Gastrocnemius medialis (tissue), 4 donors: ENCODE measurements around the gene FRMPD4. TPM values are rescaled to one million over a fixed set of nuclear protein-coding genes. Genes with fewer than 3 reads are reported as not detected.

Experiments used
- ATAC-seq, 2 donors: fragments of 150-250 bp; one replicate each; pipeline ENCODE4 v1.9.1; 2016
- DNase-seq, 2 donors: peaks; one replicate each; pipeline ENCODE4 v3.0.0-alpha.2; 2019
- H3K27ac ChIP-seq, 4 donors: fragments of 200-600 bp; sonication (generic); 1 replicate in 1 of 4; 2 replicates in 3 of 4; pipeline ENCODE4 v1.5.1; 2016 to 2018; ENCODE audit warnings: mild to moderate bottlenecking in 2 of 4, moderate library complexity in 1 of 4
- H3K27me3 ChIP-seq, 3 donors: fragments of 200-600 bp; sonication (generic) in 2 of 3; 1 replicate in 1 of 3; 2 replicates in 2 of 3; pipeline versions ENCODE4 v1.5.1 to v1.6.0; 2016 to 2019; ENCODE audit warnings: mild to moderate bottlenecking in 1 of 3, moderate library complexity in 1 of 3
- H3K36me3 ChIP-seq, 2 donors: fragments of 200-600 bp; sonication (generic) in 1 of 2; one replicate each; pipeline ENCODE4 v1.5.1; 2017 to 2018
- H3K4me1 ChIP-seq, 2 donors: fragments of 200-600 bp; sonication (generic) in 1 of 2; one replicate each; pipeline ENCODE4 v1.5.1; 2016 to 2017; ENCODE audit warnings: mild to moderate bottlenecking in 2 of 2
- H3K4me3 ChIP-seq, 4 donors: fragments of 200-600 bp; sonication (generic) in 3 of 4; 1 replicate in 1 of 4; 2 replicates in 3 of 4; pipeline ENCODE4 v1.5.1; 2016 to 2019; ENCODE audit warnings: mild to moderate bottlenecking in 2 of 4
- H3K9me3 ChIP-seq, 3 donors: fragments of 200-600 bp; sonication (generic) in 2 of 3; 1 replicate in 1 of 3; 2 replicates in 2 of 3; pipeline ENCODE4 v1.5.1; 2016 to 2019
- POLR2A ChIP-seq, 2 donors: fragments of 450-650 bp; IDR thresholded peaks; one replicate each; pipeline ENCODE4 v1.6.1; 2017; ENCODE audit warnings: antibody characterized with exemption in 2 of 2, mild to moderate bottlenecking in 2 of 2, moderate library complexity in 2 of 2
- in situ Hi-C, 4 donors: fragments of 200-750 bp; cut with MboI; loops; one replicate each; pipeline versions ENCODE4 v1.15.0 to v1.8.0; 2017; ENCODE audit warnings: low sequenced_read_pairs in 4 of 4
- intact Hi-C: fragments of 100-400 bp; cut with DNase I; formaldehyde crosslinking; loops from one replicate; pipeline ENCODE4 v1.15.1; 2023; ENCODE audit warnings: low total_unique reads
- total RNA-seq, 4 donors: library from RNA; depleted of rRNA; stranded (reverse); fragments of >200 nt; gene quantifications; one replicate each; pipeline versions ENCODE4 v1.1.0 to v1.2.3, GENCODE V29; 2016
- TF ChIP-seq, protein P1 (sequence below), 5 experiments: fragments of 450-650 bp in 3 of 5; fragments of 200-600 bp in 2 of 5; sonication (generic) in 2 of 5; IDR thresholded peaks in 4 of 5; conservative IDR thresholded peaks in 1 of 5; 1 replicate in 4 of 5; 2 replicates in 1 of 5; pipeline ENCODE4 v1.5.1; 2016 to 2019; ENCODE audit warnings: antibody characterized with exemption in 5 of 5, mild to moderate bottlenecking in 3 of 5, moderate library complexity in 3 of 5

Gene FRMPD4
- total RNA-seq, 4 donors from 2014 or later: 0.02 TPM; not detected in 3

DNA sequence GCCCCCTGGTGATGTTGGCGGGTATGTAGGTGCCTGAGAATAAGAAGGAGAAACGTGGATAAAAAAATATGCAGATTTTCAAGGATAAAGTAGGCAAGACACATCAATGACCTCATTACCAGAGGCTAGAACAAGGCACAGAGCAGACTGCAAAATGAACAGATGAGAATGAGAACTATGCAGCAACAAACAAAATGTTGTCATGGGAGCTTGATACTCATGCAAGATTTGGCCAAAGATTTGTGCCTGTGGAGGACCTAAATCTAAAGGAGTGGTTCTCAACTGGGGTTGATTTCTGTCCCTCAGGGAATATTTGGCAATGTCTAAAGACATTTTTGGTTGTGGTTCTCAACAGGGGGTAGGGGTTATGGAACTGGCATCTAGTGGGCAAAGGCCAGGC lies 177.3 kb downstream of the FRMPD4 start:
- intact Hi-C loops: no loop called here
- no peak for TF ChIP-seq POLR2A (IDR thresholded peaks at IDR 0.05)
- TF ChIP-seq, protein P1, sequence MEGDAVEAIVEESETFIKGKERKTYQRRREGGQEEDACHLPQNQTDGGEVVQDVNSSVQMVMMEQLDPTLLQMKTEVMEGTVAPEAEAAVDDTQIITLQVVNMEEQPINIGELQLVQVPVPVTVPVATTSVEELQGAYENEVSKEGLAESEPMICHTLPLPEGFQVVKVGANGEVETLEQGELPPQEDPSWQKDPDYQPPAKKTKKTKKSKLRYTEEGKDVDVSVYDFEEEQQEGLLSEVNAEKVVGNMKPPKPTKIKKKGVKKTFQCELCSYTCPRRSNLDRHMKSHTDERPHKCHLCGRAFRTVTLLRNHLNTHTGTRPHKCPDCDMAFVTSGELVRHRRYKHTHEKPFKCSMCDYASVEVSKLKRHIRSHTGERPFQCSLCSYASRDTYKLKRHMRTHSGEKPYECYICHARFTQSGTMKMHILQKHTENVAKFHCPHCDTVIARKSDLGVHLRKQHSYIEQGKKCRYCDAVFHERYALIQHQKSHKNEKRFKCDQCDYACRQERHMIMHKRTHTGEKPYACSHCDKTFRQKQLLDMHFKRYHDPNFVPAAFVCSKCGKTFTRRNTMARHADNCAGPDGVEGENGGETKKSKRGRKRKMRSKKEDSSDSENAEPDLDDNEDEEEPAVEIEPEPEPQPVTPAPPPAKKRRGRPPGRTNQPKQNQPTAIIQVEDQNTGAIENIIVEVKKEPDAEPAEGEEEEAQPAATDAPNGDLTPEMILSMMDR (IDR thresholded peaks at IDR 0.05 in 4 of 5, conservative IDR thresholded peaks at IDR 0.05 in 1 of 5): no peak
- Histone ChIP-seq H3K27me3 (no peaks in the 10 kb centered on the region), H3K9me3 (no peaks in the 10 kb centered on the region), H3K27ac (no peak overlapping the region), H3K4me1 (no peaks in the 10 kb centered on the region), H3K4me3 (no peak overlapping the region), H3K36me3 (no peaks in the 10 kb centered on the region)
- in situ Hi-C loops: no loop called here
- ATAC-seq (no peak), DNase-seq (no peak)

DNA sequence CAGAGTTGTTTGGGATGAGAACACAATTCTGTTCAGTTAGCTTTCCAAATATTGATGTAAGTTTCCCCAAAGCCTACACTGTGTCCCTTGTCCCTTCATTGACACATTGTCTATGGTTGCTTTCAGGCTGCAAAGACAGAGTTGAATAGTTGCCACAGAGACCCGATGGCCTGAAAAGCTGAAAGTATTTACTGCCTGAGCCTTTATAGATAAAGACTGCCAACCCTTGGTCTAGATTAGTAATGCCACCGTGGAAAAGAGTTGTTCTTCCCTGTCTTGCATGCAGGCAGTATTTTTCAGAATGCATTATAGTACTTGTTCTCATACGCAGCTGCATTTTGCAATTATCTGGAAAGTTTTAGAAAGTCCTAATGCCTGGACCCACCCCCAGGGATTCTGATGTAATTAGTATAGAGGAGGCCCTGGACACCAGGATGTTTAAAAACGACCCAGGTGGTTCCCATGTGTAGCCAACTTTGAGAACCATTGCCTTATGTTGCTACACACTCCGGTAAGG lies 180.8 kb downstream of the FRMPD4 start:
- Histone ChIP-seq H3K36me3 (no peaks in the 10 kb centered on the region), H3K4me3 (no peak overlapping the region), H3K4me1 (no peaks in the 10 kb centered on the region), H3K9me3 (no peaks in the 10 kb centered on the region), H3K27ac (no peak overlapping the region), H3K27me3 (no peaks in the 10 kb centered on the region)
- DNase-seq (no peak), ATAC-seq (no peak)
- TF ChIP-seq, protein P1 (IDR thresholded peaks at IDR 0.05 in 4 of 5, conservative IDR thresholded peaks at IDR 0.05 in 1 of 5): no peak
- no peak for TF ChIP-seq POLR2A (IDR thresholded peaks at IDR 0.05)
- in situ Hi-C loops: no loop called here
- intact Hi-C loops: no loop called here

GRCh38 chrX:12319992-12320391 lies 181.7 kb downstream of the FRMPD4 start:
- ATAC-seq (no peak), DNase-seq (no peak)
- no peak for TF ChIP-seq POLR2A (IDR thresholded peaks at IDR 0.05)
- TF ChIP-seq, protein P1 (IDR thresholded peaks at IDR 0.05 in 4 of 5, conservative IDR thresholded peaks at IDR 0.05 in 1 of 5): no peak

DNA sequence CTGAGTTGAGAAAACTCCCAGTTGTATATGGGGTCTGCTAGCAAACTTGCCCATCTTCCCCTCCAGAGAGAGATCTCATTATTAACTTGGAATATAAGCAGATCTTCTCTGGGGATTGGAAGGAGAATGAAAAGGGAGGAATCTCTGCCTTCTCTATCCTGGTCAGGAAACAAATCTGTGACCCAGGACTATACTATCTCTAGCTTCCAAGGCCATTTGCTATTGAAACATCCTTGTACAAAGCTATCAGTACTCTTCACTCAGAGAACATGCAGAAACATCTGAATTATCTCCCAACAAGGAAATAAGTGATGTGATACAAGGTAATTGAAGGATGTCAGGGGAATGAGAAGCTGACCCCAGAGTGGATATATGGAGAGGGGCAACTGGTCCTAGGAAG lies 183.8 kb downstream of the FRMPD4 start:
- Histone ChIP-seq H3K27ac (no peak overlapping the region), H3K36me3 (no peaks in the 10 kb centered on the region), H3K27me3 (no peaks in the 10 kb centered on the region), H3K4me3 (no peak overlapping the region), H3K4me1 (no peaks in the 10 kb centered on the region), H3K9me3 (no peaks in the 10 kb centered on the region)
- intact Hi-C loops (no loop called here), in situ Hi-C loops (no loop called here)
- ATAC-seq (no peak), DNase-seq (no peak)
- TF ChIP-seq, protein P1 (IDR thresholded peaks at IDR 0.05 in 4 of 5, conservative IDR thresholded peaks at IDR 0.05 in 1 of 5): no peak
- TF ChIP-seq POLR2A (IDR thresholded peaks at IDR 0.05): no peak

More at GRCh38 chrX:12319992-12320391, 181.7 kb downstream of the FRMPD4 start:
- in situ Hi-C loops: no loop called here
- Histone ChIP-seq H3K36me3 (no peaks in the 10 kb centered on the region), H3K27ac (no peak overlapping the region), H3K27me3 (no peaks in the 10 kb centered on the region), H3K9me3 (no peaks in the 10 kb centered on the region), H3K4me1 (no peaks in the 10 kb centered on the region), H3K4me3 (no peak overlapping the region)
- intact Hi-C loops: no loop called here

- H3K27me3 ChIP-seq: no peaks in the 10 kb centered on the region
- TF ChIP-seq POLR2A (IDR thresholded peaks at IDR 0.05): no peak
- TF ChIP-seq, protein P1 (IDR thresholded peaks at IDR 0.05 in 4 of 5, conservative IDR thresholded peaks at IDR 0.05 in 1 of 5): no peak
- no peaks in the 10 kb centered on the region for H3K9me3 ChIP-seq
- no peaks in the 10 kb centered on the region for H3K4me1 ChIP-seq
- intact Hi-C loops: no loop called here
- in situ Hi-C loops: no loop called here
- ATAC-seq (no peak), DNase-seq (no peak)
- H3K36me3 ChIP-seq: no peaks in the 10 kb centered on the region
- H3K27ac ChIP-seq: no peak overlapping the region
- no peak overlapping the region for H3K4me3 ChIP-seq
Measured at GRCh38 chrX:12325171-12325570, 186.9 kb downstream of the FRMPD4 start.
